ENCODE data around the gene PPP3CB. TPM values are rescaled to one million over a fixed set of nuclear protein-coding genes. Genes with fewer than 3 reads are reported as not detected.

PPP3CB gene
- total RNA-seq, 1 donor from 2014 or later = 29.2 TPM

DNA sequence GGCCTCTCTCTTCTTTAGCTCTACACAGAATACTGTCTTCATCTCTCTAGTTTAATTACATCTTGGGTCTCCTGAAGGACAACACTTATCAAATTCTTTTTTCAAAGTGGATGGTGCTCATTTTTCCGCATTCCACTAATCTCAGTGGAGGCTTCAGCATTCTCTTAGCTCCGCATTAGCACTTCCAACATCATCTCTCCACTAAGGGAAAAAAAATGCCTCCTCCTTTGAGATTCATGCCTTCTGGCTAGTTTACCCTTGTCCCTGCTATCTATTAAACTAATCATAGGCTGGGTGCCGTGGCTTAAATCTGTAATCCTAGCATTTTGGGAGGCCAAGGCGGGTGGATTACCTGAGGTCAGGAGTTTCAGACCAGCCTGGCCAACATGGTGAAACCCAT, 9.2 kb downstream of the PPP3CB start:
- no peak for FAIRE-seq

DNA sequence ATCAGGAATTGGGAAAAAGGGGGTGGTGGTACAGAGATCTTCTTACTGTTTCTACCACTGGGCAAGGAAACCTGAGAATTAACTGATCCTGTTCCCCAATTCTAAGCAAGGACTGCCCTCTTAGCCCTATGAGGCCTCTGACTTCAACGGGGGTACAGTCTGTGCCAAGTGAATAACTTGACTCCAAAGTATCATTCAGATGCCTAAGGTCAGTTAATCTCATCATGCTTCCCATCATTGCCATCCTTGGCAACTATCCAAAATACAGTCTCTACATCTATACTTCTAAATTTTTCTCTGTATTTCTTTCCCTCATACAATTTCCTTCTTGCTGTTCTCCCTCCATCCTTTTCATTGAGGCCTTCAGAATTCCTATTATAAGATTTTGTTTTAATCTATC, 10.5 kb downstream of the PPP3CB start:
- Mint-ChIP-seq H3K27me3 (ENCODE audit: low read depth, unreplicated experiment) (no peaks in the 10 kb centered on the region), H3K36me3 (ENCODE audit: low read depth, unreplicated experiment) (peaks cover 9% of the 10 kb centered on the region), H3K9me3 (ENCODE audit: unreplicated experiment) (peaks cover 2% of the 10 kb centered on the region), H3K27ac (ENCODE audit: unreplicated experiment) (no peak overlapping the region), H3K4me3 (ENCODE audit: unreplicated experiment) (no peak overlapping the region), H3K4me1 (ENCODE audit: low read depth, unreplicated experiment) (peaks cover 3% of the 10 kb centered on the region)
- TF ChIP-seq CTCF (IDR thresholded peaks at IDR 0.05; ENCODE audit: insufficient read depth, low read depth, low read length) (no peak), EZH2 (IDR thresholded peaks at IDR 0.05; ENCODE audit: insufficient read depth, low read length) (no peak)
- no peaks in the 10 kb centered on the region for H3K9me3 ChIP-seq (ENCODE audit: insufficient read depth, low read depth, low read length)
- H3K4me1 ChIP-seq (ENCODE audit: insufficient read depth, low read length) = peaks cover 8% of the 10 kb centered on the region
- H3K27me3 ChIP-seq (ENCODE audit: insufficient read depth, low read length) = no peaks in the 10 kb centered on the region
- H2AFZ ChIP-seq (ENCODE audit: low read depth, low read length) = no peak overlapping the region
- FAIRE-seq = no peak
- no peak overlapping the region for H3K4me2 ChIP-seq (ENCODE audit: low read length)
- H3K36me3 ChIP-seq (ENCODE audit: insufficient read depth, low read length) = peaks cover 14% of the 10 kb centered on the region
- H4K20me1 ChIP-seq (ENCODE audit: insufficient read depth, low read length) = peaks cover 23% of the 10 kb centered on the region
- peaks cover 96% of the 10 kb centered on the region for H3K79me2 ChIP-seq (ENCODE audit: insufficient read depth, low read length)
- H3K27ac ChIP-seq (ENCODE audit: low read depth, low read length) = no peak overlapping the region
- no peak overlapping the region for H3K4me3 ChIP-seq (ENCODE audit: insufficient read depth, low read depth, low read length)
- no peak for DNase-seq (ENCODE audit: low read depth)
- H3K9ac ChIP-seq (ENCODE audit: low read length) = no peak overlapping the region

More for the DNA sequence above, 9.2 kb downstream of the PPP3CB start:
- no peak overlapping the region for H3K4me3 ChIP-seq (ENCODE audit: insufficient read depth, low read depth, low read length)
- peaks cover 95% of the 10 kb centered on the region for H3K79me2 ChIP-seq (ENCODE audit: insufficient read depth, low read length)
- no peaks in the 10 kb centered on the region for H3K9me3 ChIP-seq (ENCODE audit: insufficient read depth, low read depth, low read length)
- peaks cover 2% of the 10 kb centered on the region for H3K9me3 Mint-ChIP-seq (ENCODE audit: unreplicated experiment)
- no peak overlapping the region for H3K9ac ChIP-seq (ENCODE audit: low read length)
- no peaks in the 10 kb centered on the region for H3K27me3 ChIP-seq (ENCODE audit: insufficient read depth, low read length)
- no peak overlapping the region for H3K4me3 Mint-ChIP-seq (ENCODE audit: unreplicated experiment)
- H3K36me3 Mint-ChIP-seq (ENCODE audit: low read depth, unreplicated experiment) = peaks cover 9% of the 10 kb centered on the region
- peaks cover 14% of the 10 kb centered on the region for H3K36me3 ChIP-seq (ENCODE audit: insufficient read depth, low read length)
- no peak overlapping the region for H2AFZ ChIP-seq (ENCODE audit: low read depth, low read length)
- no peak overlapping the region for H3K27ac Mint-ChIP-seq (ENCODE audit: unreplicated experiment)
- no peaks in the 10 kb centered on the region for H3K4me1 ChIP-seq (ENCODE audit: insufficient read depth, low read length)
- H3K4me2 ChIP-seq (ENCODE audit: low read length) = no peak overlapping the region
- H3K4me1 Mint-ChIP-seq (ENCODE audit: low read depth, unreplicated experiment) = peaks cover 1% of the 10 kb centered on the region
- DNase-seq (ENCODE audit: low read depth) = no peak
- H3K27ac ChIP-seq (ENCODE audit: low read depth, low read length) = no peak overlapping the region
- no peaks in the 10 kb centered on the region for H3K27me3 Mint-ChIP-seq (ENCODE audit: low read depth, unreplicated experiment)
- TF ChIP-seq EZH2 (IDR thresholded peaks at IDR 0.05; ENCODE audit: insufficient read depth, low read length) = no peak
- no peak for TF ChIP-seq CTCF (IDR thresholded peaks at IDR 0.05; ENCODE audit: insufficient read depth, low read depth, low read length)
- peaks cover 26% of the 10 kb centered on the region for H4K20me1 ChIP-seq (ENCODE audit: insufficient read depth, low read length)

DNA sequence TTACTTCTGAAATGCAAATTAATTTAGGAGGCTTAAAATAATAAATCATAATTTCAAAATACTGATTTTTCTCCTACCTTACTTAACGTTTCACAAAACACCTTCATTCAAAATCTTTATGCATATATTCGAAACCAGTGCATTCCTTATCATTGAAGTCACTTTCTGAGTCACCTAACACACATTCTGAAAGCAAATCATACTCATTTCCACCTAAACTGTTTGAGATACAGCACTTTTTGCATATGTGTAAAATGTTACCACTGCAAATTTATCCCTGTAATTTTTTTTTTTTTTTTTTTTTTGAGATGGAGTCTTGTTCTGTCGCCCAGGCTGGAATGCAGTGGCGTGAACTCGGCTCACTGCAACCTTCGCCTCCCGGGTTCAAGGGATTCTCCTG, 15.7 kb downstream of the PPP3CB start:
- no peak for FAIRE-seq
- no peak overlapping the region for H2AFZ ChIP-seq (ENCODE audit: low read depth, low read length)
- Mint-ChIP-seq H3K4me1 (ENCODE audit: low read depth, unreplicated experiment) (peaks cover 5% of the 10 kb centered on the region), H3K9me3 (ENCODE audit: unreplicated experiment) (peaks cover 2% of the 10 kb centered on the region), H3K36me3 (ENCODE audit: low read depth, unreplicated experiment) (peaks cover 7% of the 10 kb centered on the region), H3K4me3 (ENCODE audit: unreplicated experiment) (no peak overlapping the region), H3K27ac (ENCODE audit: unreplicated experiment) (peak overlapping the region; percentile 81), H3K27me3 (ENCODE audit: low read depth, unreplicated experiment) (no peaks in the 10 kb centered on the region)
- no peaks in the 10 kb centered on the region for H3K27me3 ChIP-seq (ENCODE audit: insufficient read depth, low read length)
- H3K4me1 ChIP-seq (ENCODE audit: insufficient read depth, low read length) = peaks cover 14% of the 10 kb centered on the region
- peak; percentile 74 for DNase-seq (ENCODE audit: low read depth)
- peaks cover 20% of the 10 kb centered on the region for H3K36me3 ChIP-seq (ENCODE audit: insufficient read depth, low read length)
- H4K20me1 ChIP-seq (ENCODE audit: insufficient read depth, low read length) = no peaks in the 10 kb centered on the region
- H3K79me2 ChIP-seq (ENCODE audit: insufficient read depth, low read length) = peaks cover 65% of the 10 kb centered on the region
- peak overlapping the region; percentile 59 for H3K4me2 ChIP-seq (ENCODE audit: low read length)
- H3K27ac ChIP-seq (ENCODE audit: low read depth, low read length) = peak overlapping the region; percentile 60
- no peaks in the 10 kb centered on the region for H3K9me3 ChIP-seq (ENCODE audit: insufficient read depth, low read depth, low read length)
- H3K4me3 ChIP-seq (ENCODE audit: insufficient read depth, low read depth, low read length) = no peak overlapping the region
- H3K9ac ChIP-seq (ENCODE audit: low read length) = no peak overlapping the region
- TF ChIP-seq CTCF (IDR thresholded peaks at IDR 0.05; ENCODE audit: insufficient read depth, low read depth, low read length) (no peak), EZH2 (IDR thresholded peaks at IDR 0.05; ENCODE audit: insufficient read depth, low read length) (no peak)
